HG02571 (cell line): ENCODE measurements around the gene DGAT2.

Experiments used
- ATAC-seq: cut with Tn5 transposase; IDR thresholded peaks from one replicate; pipeline ENCODE4 v1.9.1; 2021; ENCODE audit warnings: mild to moderate bottlenecking, moderate library complexity; ENCODE audit not compliant: unreplicated experiment

DGAT2 gene

GRCh38 chr11:75822541-75822940 lies 54.0 kb downstream of the DGAT2 start:
- ATAC-seq: no peak

GRCh38 chr11:75823415-75823814 lies 54.8 kb downstream of the DGAT2 start:
- no peak for ATAC-seq

- ATAC-seq: no peak
Measured at GRCh38 chr11:75823946-75824345, 55.4 kb downstream of the DGAT2 start.

- no peak for ATAC-seq
Measured at GRCh38 chr11:75826461-75827230, 58.1 kb downstream of the DGAT2 start.

- ATAC-seq: no peak
Measured at GRCh38 chr11:75827562-75827961, 59.0 kb downstream of the DGAT2 start.

GRCh38 chr11:75831915-75832502 lies 63.4 kb downstream of the DGAT2 start:
- no peak for ATAC-seq

- ATAC-seq: no peak
Measured at GRCh38 chr11:75834728-75835127, 66.2 kb downstream of the DGAT2 start.

GRCh38 chr11:75836417-75836816 lies 67.8 kb downstream of the DGAT2 start:
- ATAC-seq: no peak

- no peak for ATAC-seq
Measured at GRCh38 chr11:75839851-75840250, 71.3 kb downstream of the DGAT2 start.

GRCh38 chr11:75840522-75840921 lies 71.9 kb downstream of the DGAT2 start:
- ATAC-seq: no peak

- no peak for ATAC-seq
Measured at GRCh38 chr11:75841739-75842138, 73.2 kb downstream of the DGAT2 start.

- ATAC-seq: no peak
Measured at GRCh38 chr11:75845324-75845723, 76.7 kb downstream of the DGAT2 start.

GRCh38 chr11:75849894-75850293 lies 81.3 kb downstream of the DGAT2 start:
- no peak for ATAC-seq

GRCh38 chr11:75850787-75851186 lies 82.2 kb downstream of the DGAT2 start:
- no peak for ATAC-seq
